Endothelial cell of umbilical vein (primary cell): ENCODE results near the gene IFNA1. TPM values are rescaled to one million over a fixed set of nuclear protein-coding genes. Genes with fewer than 3 reads are reported as not detected.

Source experiments
- BruUV-seq: library from RNA; stranded (reverse); fragments of 400-500 nt; replicated peaks from 2 replicates; lab custom pipeline; 2021; lab: Mats Ljungman, UMichigan
- CTCF ChIA-PET: fragments of 300-600, 350-600 bp; sonication (Branson Sonifier 250); formaldehyde crosslinking; loops from one replicate; lab custom pipeline; 2021; ENCODE audit warnings: antibody characterized with exemption, inconsistent platforms; lab: Charles Lee
- POLR2A ChIA-PET: fragments of 300-600, 350-600 bp; sonication (Branson Sonifier 250); formaldehyde crosslinking; loops from one replicate; lab custom pipeline; 2021; ENCODE audit warnings: antibody characterized with exemption, inconsistent platforms; lab: Charles Lee
- DNase-seq: peaks from one replicate; pipeline ENCODE4 v3.0.0-alpha.2; 2011; ENCODE audit warnings: low read depth, low spot score
- FAIRE-seq: peaks from 2 replicates; lab custom pipeline; 2011; peaks lifted over from hg19 to GRCh38; lab: Jason Lieb, UNC
- H2AFZ ChIP-seq: 2 replicates; pipeline ENCODE4 v1.6.0; 2012; ENCODE audit warnings: low read depth, low read length, control low read depth, inconsistent platforms
- H3K27ac ChIP-seq: 2 replicates; pipeline ENCODE4 v1.5.1; 2011; ENCODE audit warnings: low read depth, mild to moderate bottlenecking, control low read depth, low read length, moderate library complexity; ENCODE audit not compliant: insufficient read depth
- H3K27me3 ChIP-seq, 2 experiments: 2 replicates each; pipeline versions ENCODE4 v1.6.0 to v1.6.1; 2011; ENCODE audit warnings: low read length in 2 of 2, mixed read lengths in 1 of 2; ENCODE audit not compliant: control insufficient read depth in 2 of 2, insufficient read depth in 2 of 2
- H3K36me3 ChIP-seq, 2 experiments: 2 replicates in 1 of 2; 3 replicates in 1 of 2; pipeline ENCODE4 v1.5.1; 2011; ENCODE audit warnings: low read length in 2 of 2, mild to moderate bottlenecking in 1 of 2, moderate library complexity in 1 of 2; ENCODE audit not compliant: control insufficient read depth in 2 of 2, insufficient read depth in 2 of 2; ENCODE audit errors: extremely low read depth in 1 of 2
- H3K4me1 ChIP-seq: 3 replicates; pipeline ENCODE4 v1.5.1; 2011; ENCODE audit warnings: mild to moderate bottlenecking, low read length; ENCODE audit not compliant: control insufficient read depth, insufficient read depth; ENCODE audit errors: extremely low read depth
- H3K4me2 ChIP-seq: 2 replicates; pipeline ENCODE4 v1.6.1; 2011; ENCODE audit warnings: low read length, control low read depth, mixed read lengths; ENCODE audit not compliant: insufficient read depth
- H3K4me3 ChIP-seq, 3 experiments: fragments of 200-600 bp in 1 of 3; sonication (generic), shearing (Covaris generic) in 1 of 3; replicated peaks in 1 of 3; 2 replicates each; pipeline ENCODE4 v1.5.1; 2011 to 2016; ENCODE audit warnings: control low read depth in 3 of 3, low read length in 3 of 3, mild to moderate bottlenecking in 2 of 3, inconsistent platforms in 1 of 3, low read depth in 1 of 3, moderate library complexity in 1 of 3; ENCODE audit not compliant: insufficient read depth in 1 of 3
- H3K79me2 ChIP-seq: 2 replicates; pipeline ENCODE4 v1.6.0; 2012; ENCODE audit warnings: low read length, inconsistent platforms; ENCODE audit not compliant: control insufficient read depth, insufficient read depth
- H3K9ac ChIP-seq: replicated peaks from 2 replicates; pipeline ENCODE3; 2011; ENCODE audit warnings: low read length, control low read depth; ENCODE audit not compliant: insufficient read depth; ENCODE audit errors: extremely low read depth
- H3K9me1 ChIP-seq: replicated peaks from 3 replicates; pipeline ENCODE4 v1.6.0; 2011; ENCODE audit warnings: mild to moderate bottlenecking, low read length; ENCODE audit not compliant: control insufficient read depth, insufficient read depth; ENCODE audit errors: extremely low read depth
- H3K9me3 ChIP-seq: replicated peaks from 2 replicates; pipeline ENCODE4 v1.5.1; 2012; ENCODE audit warnings: low read length, inconsistent platforms; ENCODE audit not compliant: control insufficient read depth, insufficient read depth
- H4K20me1 ChIP-seq: replicated peaks from 2 replicates; pipeline ENCODE3; 2011; ENCODE audit warnings: mild to moderate bottlenecking, low read length; ENCODE audit not compliant: control insufficient read depth, insufficient read depth; ENCODE audit errors: extremely low read depth
- FOS ChIP-seq: IDR thresholded peaks from 2 replicates; pipeline ENCODE4 v1.6.1; 2011; ENCODE audit warnings: mild to moderate bottlenecking, low read length, moderate library complexity, borderline replicate concordance; ENCODE audit not compliant: insufficient read depth
- GATA2 ChIP-seq: IDR thresholded peaks from 2 replicates; pipeline ENCODE4 v1.7.0; 2011; ENCODE audit warnings: low read depth, mild to moderate bottlenecking, moderate library complexity, mixed read lengths, low read length; ENCODE audit not compliant: insufficient read length, insufficient read depth
- POLR2AphosphoS5 ChIP-seq: IDR thresholded peaks from 2 replicates; pipeline ENCODE4 v1.6.1; 2012; ENCODE audit warnings: low read depth, mild to moderate bottlenecking, control low read depth, low read length, moderate library complexity; ENCODE audit not compliant: insufficient read depth
- dilution Hi-C: fragments of 300-500 bp; cut with MboI; formaldehyde crosslinking; loops from one replicate; pipeline ENCODE4 v1.15.0; 2019; ENCODE audit warnings: low sequenced_read_pairs; ENCODE audit not compliant: extremely low pct_ligation_motif_present
- intact Hi-C: fragments of 100-400 bp; cut with micrococcal nuclease; formaldehyde crosslinking; loops from one replicate; pipeline ENCODE4 v1.10.0; 2022
- polyA plus RNA-seq, 4 experiments: library from polyadenylated mRNA; depleted of rRNA in 3 of 4; stranded (reverse) in 3 of 4; unstranded in 1 of 4; fragments of >200 nt; gene quantifications; 2 replicates each; pipeline versions ENCODE4 v1.2.1 to v1.2.3, GENCODE V29; 2011 to 2012; ENCODE audit warnings: missing spikeins in 1 of 4
- total RNA-seq: library from RNA; stranded (reverse); gene quantifications from 2 replicates; pipeline ENCODE4 v1.2.3, GENCODE V29; 2021
- TF ChIP-seq, protein P1 (sequence below), 2 donors: IDR thresholded peaks; 1 replicate in 1 of 2; 2 replicates in 1 of 2; pipeline ENCODE4 v1.5.1; 2011; ENCODE audit warnings: low read length in 2 of 2, mild to moderate bottlenecking in 2 of 2, moderate library complexity in 2 of 2, control low read depth in 1 of 2, inconsistent platforms in 1 of 2, low read depth in 1 of 2; ENCODE audit not compliant: insufficient read depth in 1 of 2; ENCODE audit errors: extremely low read depth in 1 of 2
- TF ChIP-seq, protein P2 (sequence below): IDR thresholded peaks from 2 replicates; pipeline ENCODE4 v1.6.1; 2011; ENCODE audit not compliant: insufficient read depth, insufficient read length

Gene IFNA1
- total and polyA plus RNA-seq, 2 donors (not counting 3 experiments of a cell fraction or from before 2014, with no cell fraction given), result not detected

DNA sequence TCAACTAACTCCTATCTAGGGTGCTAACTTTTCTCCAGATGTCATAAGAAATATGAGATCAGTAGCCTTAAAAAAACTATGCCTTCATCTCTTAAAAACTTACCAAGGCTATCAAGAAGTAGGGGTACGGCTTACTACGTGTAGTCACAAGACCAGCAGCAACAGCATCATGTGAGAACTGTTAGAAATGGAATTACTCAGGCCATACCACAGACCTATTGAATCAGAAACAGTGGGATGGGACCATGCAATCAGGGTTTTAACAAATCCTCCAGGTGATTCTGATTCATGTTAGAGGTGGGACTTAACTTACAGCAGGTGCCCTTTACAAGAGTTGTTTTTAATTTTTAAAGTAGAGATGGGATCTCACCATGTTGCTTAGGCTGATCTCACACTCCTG, 37.2 kb downstream of the IFNA1 start:
- FAIRE-seq (no peak), DNase-seq (no peak)
- no peaks in the 10 kb centered on the region for H3K27me3 ChIP-seq
- ChIA-PET CTCF (interaction anchor here (1.2 to 1.4 kb wide), 2 partner anchors 12 kb away, joined by 3 to 5 read pairs; no protein-coding TSS in a partner anchor), POLR2A (no interaction called here)
- no peak overlapping the region for H2AFZ ChIP-seq
- H3K36me3 ChIP-seq, result no peaks in the 10 kb centered on the region
- no peaks in the 10 kb centered on the region for H3K79me2 ChIP-seq
- H3K9ac ChIP-seq, result no peak overlapping the region
- H4K20me1 ChIP-seq, result no peaks in the 10 kb centered on the region
- dilution Hi-C loops (no loop called here), intact Hi-C loops (no loop called here)
- peaks cover 2% of the 10 kb centered on the region for H3K4me1 ChIP-seq
- BruUV-seq, result no TSS peak
- H3K4me2 ChIP-seq, result no peak overlapping the region
- no peaks in the 10 kb centered on the region for H3K9me3 ChIP-seq
- TF ChIP-seq FOS, result no peak
- TF ChIP-seq GATA2, result no peak
- TF ChIP-seq POLR2AphosphoS5, result no peak
- TF ChIP-seq, protein P1, sequence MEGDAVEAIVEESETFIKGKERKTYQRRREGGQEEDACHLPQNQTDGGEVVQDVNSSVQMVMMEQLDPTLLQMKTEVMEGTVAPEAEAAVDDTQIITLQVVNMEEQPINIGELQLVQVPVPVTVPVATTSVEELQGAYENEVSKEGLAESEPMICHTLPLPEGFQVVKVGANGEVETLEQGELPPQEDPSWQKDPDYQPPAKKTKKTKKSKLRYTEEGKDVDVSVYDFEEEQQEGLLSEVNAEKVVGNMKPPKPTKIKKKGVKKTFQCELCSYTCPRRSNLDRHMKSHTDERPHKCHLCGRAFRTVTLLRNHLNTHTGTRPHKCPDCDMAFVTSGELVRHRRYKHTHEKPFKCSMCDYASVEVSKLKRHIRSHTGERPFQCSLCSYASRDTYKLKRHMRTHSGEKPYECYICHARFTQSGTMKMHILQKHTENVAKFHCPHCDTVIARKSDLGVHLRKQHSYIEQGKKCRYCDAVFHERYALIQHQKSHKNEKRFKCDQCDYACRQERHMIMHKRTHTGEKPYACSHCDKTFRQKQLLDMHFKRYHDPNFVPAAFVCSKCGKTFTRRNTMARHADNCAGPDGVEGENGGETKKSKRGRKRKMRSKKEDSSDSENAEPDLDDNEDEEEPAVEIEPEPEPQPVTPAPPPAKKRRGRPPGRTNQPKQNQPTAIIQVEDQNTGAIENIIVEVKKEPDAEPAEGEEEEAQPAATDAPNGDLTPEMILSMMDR (IDR thresholded peaks at IDR 0.05; ENCODE audit: extremely low read depth in 1 of 2, insufficient read depth in 1 of 2, low read depth in 1 of 2, low read length in 2 of 2), result no peak
- TF ChIP-seq, protein P2, sequence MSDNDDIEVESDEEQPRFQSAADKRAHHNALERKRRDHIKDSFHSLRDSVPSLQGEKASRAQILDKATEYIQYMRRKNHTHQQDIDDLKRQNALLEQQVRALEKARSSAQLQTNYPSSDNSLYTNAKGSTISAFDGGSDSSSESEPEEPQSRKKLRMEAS, result no peak
- H3K4me3 ChIP-seq, result no peak overlapping the region
- H3K27ac ChIP-seq, result no peak overlapping the region
- no peaks in the 10 kb centered on the region for H3K9me1 ChIP-seq
